GM18909 (cell line): ENCODE data around the gene MPP2.
A peak's percentile ranks its signal among the peaks of the same experiment; 100 is the strongest.
"Not testable (repeated sequence)": the region's sequence is repeated elsewhere in the genome, so short reads cannot be mapped to it uniquely, and the experiment has no call there.

ENCODE experiments used
- ATAC-seq: cut with Tn5 transposase; IDR thresholded peaks from one replicate; pipeline ENCODE4 v1.9.1; 2021; ENCODE audit warnings: mild to moderate bottlenecking; ENCODE audit not compliant: unreplicated experiment, poor library complexity

Gene MPP2

DNA sequence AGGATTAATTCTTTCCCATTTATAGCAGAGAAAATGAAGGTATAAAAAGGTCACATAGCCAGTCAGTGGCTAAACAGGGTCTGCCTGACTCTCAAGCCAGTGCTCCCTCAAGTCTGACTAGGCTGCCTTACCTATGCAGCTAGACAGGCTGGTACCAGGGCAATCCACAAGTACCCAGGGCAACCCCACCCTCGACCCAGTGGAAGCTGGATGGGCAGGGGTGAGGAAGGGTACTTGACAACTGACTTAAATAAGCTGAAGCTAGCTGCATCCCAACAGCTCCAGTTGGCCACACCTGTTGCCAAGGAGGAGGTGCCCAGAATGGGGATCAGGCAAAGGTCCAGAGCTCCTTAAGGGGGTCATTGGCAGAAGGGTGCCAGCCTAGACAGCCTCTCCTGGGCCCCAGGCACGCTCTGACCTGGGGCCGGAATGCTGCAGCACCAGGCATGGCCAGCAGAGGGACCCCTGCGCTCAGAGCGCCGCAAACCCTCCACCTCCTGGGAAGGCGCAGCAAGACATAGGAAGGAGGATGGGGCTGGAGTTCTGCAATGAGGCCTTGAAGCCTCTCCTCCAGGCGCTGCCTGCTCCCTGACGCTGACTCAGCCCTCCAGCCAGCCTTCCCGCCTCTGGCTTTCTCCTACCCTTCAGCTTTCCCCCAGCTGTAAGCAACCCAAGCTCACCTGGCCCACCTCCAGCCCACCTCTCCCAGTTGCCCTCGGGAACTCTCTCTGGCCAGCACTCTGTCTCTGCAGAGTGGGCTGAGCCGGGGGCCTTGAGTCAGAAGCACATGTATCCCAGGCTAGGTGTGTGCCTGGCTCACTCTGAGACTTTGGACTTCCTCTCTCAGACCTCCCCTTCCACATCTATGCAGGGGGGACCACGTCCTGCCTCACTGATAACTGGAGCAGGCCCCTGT, 28.8 kb downstream of the MPP2 start:
- ATAC-seq = peak; percentile 47

DNA sequence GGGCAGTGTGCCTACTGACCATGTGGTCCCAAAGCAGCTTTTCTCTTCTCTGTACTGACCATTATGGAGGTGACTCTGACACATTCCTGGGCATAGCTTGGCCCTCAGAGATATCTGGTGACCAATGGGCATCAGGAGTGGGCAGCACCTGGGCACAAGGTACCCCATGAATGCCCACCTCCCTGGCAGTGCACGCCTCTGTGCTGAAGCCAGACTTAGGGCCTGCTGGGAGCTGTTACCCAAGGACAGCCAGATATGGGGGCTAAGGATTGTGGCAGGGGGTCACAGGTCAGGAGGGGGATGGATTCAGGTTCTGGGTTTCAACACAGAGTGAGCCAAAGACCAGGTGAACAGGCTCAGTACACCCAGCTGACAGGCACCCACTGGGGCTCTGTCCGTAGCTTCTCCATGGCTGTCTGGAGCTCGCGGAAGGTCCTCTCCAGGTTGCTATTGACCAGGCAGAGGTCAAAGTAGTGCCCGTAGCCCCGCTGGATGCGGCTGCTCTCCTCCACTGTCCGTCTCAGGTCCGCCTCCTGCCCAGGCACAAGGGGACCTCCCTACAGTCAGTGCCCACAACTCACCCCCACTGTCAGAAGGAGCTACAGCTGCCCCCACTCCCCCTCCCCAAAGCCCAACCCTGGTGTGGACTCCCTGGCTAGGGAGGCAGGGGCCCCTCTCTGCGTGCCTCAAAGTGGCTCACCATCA, 29.7 kb downstream of the MPP2 start:
- ATAC-seq = no peak

DNA sequence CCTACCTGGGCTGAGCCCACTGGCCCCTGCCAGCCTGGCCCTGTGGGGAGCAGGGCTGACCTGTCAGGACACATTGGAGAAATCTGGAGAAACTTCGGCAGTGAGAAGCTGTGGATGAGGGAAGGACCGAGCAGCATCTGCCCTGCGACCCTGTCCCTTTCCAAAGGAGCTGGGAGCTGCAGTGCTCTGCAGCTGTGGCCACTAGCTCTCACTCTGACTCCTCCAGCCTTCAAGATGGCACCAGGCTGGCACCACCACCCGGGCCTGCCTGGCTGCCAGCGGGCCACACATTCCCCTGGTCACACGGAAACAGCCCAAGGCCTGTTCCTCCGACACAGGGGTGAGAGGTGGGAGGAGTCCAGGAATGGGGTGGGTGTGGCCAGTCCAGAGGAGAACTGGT, 30.3 kb downstream of the MPP2 start:
- ATAC-seq = no peak

DNA sequence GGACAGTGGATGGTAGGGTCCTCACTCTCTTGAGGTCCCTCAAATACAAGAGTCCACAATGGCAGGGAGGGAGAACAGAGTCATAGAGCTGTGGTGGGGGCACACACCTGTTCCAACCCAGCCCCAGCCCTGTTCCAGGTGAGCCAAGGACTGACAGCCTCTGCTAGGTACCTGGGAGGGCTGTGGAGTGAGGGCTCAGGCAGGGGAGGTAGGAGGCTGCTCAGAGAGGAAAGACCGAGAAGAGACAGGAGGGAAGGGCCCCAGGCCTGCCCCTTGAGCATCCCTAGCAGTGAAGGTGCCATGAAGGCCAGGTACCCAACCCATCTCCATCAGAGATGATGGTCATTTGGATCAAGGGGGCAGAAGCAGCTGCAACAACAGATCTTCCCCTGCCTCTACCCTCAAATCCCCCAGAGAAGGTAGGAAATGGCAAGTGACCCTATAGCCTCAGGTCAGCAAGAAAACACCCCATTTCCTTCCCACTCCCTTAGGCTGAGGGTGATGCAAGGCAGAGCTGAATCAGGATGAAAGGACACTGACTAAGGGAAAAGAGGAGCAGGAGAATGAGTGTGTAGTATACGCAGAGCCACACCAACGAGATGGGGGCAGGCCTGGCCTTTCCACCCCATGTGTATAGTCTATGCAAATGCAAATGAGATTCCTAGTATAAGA, 31.7 kb downstream of the MPP2 start:
- ATAC-seq = no peak

DNA sequence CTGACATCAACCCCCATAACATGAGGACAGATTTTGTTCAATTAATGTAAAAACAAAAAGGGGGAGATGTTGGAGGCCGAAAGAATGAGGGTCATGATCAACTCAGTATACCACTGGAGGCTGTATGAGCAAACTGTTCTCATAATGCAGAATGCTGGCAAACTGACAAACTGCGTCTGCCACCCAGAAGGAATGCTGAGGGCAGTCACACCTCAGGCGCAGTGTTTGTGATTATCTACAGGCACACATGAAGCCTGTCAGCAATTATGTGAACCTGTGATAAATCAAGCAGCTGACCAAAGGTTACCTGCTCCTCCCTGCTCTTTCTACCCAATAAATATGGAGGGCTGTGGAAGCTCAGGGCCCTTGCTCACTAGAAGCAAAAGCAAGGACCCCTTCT, 33.0 kb downstream of the MPP2 start:
- no peak for ATAC-seq

DNA sequence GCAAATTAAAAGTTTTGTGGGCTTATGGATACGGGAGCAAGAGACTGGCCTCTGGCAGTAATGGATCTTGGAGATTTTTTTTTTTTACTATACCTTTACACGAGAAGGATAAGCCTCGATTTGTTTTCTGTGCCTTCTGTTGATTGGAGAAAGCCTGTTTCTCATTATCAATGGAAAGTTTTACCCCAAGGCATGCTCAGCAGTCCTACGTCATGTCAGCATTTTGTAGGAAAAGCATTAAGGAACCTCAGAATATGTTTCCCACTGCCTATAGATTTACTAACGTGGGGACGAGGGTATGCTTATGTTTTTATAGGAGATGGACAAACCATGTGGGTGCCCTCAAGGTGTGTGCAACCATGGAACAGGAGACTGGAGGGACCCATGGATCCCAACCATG, 33.5 kb downstream of the MPP2 start:
- no peak for ATAC-seq

DNA sequence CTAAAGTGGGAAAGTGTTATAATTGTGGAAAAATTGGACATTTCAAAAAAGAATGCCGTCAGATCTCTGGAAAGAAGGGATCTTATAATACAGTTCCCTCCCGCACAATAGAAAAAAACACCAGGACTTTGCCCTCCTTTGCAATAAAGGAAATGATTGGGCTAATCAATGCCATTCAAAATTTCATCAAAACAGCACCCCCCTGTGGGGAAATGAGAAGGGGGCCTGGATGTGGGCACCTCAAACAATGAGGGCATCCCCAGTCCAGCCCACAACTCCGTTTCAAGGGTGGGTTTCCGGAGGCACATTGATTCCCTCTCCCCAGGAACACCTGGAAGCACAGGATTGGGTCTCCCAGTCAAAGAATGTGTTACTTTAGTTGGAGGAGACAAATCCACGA, 34.2 kb downstream of the MPP2 start:
- ATAC-seq = no peak

DNA sequence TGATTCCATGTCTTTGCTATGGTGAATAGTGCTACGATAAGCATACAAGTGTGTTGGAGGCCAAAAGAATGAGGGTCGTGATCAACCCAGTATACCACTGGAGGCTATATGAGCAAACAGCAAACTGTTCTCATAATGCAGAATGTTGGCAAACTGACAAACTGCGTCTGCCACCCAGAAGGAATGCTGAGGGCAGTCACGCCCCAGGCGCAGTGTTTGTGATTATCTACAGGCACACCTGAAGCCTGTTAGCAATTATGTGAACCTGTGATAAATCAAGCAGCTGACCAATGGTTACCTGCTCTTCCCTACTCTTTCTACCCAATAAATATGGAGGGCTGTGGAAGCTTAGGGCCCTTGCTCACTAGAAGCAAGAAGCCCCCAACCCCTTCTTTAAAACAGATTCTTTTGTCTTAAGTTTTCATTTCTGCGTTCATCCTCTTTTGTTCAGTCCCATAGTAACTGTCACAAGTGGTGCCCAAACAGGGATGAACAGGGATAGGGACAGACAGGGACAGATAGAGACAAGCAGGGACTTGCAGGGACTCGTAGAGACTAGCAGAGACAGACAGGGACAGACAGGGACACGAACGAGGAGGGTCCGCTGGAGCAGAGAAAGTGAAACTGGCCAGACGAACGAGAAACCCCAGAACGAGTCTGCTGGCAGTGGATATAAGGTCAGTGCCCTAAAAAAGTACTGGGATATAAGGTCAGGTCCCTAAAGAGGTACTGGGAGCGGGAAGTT, 35.2 kb downstream of the MPP2 start:
- no peak for ATAC-seq

DNA sequence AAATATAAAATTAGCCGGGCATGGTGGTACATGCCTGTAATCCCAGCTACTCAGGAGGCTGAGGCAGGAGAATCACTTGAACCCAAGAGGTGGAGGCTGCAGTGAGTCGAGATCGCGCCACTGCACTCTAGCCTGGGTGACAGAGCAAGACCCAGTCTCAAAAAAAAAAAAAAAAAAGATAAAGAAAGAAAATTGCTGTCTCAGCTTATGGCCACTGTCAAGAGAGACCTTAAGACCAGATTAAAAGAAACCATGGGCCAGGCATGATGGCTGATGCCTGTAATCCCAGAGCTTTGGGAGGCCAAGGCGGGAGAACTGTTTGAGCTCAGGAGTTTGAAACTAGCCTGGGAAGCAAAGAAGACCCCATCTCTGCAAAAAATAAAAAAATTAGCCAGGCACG, 38.3 kb downstream of the MPP2 start:
- ATAC-seq = not testable (repeated sequence)

DNA sequence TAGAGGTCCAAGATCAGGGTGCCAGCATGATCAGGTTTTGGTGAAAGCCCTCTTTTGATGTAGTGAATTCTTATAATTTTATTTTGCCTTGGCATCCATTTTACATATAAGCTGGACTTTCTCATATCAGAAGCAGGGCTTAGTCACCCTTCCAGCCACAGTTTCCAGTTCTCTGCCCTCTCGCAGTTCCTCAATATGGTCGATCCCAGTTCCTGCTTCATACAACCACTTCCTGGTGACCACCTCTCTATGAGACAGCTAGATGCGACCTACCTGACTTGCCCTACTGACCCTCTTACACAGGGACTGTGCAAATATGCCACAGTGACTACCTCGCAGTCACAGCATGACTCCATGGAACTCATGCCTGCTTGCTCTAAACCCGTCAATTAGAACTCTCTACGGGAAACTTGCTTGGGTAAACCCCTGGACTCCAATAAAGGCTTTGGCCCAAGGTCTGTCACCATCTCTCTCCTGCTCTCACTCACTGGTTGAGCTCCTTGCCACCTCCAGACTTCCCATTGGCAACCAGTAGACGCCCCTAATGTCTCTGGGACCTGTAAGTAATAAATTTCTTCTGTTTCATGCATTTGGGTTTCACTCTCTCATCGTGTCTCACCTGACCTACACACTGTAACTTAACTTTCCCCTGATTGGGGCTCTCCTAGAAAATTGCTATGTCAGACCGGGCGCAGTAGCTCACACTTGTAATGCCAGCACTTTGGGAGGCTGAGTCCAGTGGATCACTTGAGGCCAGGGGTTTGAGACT, 38.9 kb downstream of the MPP2 start:
- no peak for ATAC-seq

DNA sequence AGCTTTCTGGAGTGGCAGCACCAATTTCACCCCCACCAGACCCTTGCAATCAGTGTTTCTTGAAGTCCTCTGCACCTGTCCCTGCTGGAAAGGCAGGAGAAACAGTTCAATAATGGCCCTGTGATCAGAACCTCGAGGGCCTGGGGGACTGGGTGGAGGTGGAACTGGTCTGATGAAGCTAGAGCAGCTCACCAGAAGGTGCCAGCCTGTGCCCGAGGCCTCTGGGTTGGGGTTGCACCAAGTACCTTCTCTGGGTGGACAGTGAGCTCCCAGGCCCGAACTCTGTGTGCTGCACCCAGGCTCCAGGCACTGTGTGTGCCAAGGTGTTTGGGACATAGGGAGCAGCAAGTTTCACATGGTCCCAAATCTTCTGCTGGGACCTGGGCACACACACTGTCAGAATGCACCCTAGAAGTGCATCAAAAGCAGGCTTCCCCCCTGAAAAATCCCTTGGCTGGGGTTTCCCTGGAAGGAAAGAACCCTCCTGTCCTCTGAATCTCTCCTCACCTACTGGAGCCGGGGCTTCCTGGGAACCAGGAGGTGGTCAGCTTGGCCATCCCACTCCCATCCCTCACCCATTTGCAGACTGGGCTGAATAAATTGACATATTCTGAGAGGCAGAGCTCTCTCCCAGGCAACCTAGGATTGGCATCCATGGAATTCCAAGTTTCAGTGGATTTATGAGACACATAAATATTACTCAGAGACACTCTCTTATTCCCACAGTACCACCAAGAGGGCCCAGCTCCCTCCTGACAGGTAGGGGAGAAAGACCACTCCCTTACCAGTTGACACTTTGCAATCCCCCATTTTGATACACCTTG, 43.0 kb downstream of the MPP2 start:
- no peak for ATAC-seq

DNA sequence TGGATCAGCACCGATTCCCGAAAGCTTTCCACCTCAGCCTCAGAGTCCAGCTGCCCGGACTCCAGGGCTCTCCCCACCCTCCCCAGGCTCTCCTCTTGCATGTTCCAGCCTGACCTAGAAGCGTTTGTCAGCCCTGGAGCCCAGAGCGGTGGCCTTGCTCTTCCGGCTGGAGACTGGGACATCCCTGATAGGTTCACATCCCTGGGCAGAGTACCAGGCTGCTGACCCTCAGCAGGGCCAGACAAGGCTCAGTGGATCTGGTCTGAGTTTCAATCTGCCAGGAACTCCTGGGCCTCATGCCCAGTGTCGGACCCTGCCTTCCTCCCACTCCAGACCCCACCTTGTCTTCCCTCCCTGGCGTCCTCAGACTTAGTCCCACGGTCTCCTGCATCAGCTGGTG, 45.4 kb downstream of the MPP2 start:
- ATAC-seq = no peak

DNA sequence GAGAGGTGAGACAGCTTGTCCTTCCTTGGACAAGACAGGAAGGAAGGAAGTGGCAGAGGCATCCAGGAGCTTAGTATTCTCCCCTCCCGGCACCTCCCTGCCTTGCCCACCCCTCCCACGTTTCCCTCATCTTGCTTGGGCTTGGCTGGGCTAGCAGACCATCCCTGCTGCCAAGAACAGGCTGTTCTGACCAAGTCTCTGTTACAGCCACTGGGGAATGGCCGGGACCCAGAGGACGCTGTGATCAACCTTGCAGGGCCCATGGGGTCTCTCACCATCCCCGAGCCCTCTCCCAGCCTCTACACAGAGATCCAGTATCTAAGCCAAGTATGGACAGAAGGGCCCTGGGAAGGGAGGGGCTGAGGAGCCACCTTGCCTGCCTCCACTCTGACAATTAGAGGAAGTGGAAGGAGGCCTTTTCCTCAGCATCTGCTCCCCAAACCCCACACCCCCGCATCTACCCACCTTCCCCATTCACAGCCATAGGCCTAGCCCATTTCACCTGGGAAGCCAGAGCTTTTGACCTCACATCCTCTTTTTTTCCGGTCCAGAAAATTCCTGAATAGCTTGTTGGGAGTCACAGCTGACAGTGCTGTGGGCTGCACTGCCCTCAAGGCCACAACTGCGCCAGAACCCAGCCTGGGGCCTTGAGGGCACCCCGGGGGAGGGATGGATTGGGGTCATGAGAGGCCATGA, 46.3 kb downstream of the MPP2 start:
- no peak for ATAC-seq

DNA sequence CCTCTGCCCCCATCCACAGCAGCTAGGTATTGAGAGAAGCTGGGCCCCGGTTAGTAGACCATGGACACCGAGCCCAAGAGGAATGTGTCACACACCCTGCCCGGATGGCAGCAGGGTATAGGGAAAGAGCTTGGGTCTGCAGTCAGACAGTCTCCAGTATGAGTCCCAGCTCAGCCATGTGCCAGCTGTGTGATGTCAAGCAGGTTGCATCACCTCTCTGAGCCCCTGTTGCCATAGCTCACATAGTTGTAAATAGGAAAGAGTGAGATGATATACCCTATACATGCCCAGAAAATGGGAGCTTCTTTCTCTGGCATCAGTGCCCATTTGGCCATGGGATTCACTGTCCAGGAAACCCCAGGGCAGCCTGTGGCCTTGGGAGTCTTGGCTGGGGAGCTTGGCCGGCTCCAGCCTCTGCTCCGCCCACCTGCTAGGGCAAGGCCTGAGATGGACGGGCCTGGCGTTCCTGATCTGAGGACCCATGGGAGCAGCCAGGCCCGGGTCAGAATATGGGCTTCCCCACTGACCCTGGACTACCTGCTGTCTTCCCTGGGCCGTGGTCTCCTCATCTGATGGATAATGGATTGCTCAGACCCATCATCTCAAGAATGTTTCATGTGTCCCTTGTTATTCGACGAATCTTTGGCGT, 47.1 kb downstream of the MPP2 start:
- no peak for ATAC-seq

DNA sequence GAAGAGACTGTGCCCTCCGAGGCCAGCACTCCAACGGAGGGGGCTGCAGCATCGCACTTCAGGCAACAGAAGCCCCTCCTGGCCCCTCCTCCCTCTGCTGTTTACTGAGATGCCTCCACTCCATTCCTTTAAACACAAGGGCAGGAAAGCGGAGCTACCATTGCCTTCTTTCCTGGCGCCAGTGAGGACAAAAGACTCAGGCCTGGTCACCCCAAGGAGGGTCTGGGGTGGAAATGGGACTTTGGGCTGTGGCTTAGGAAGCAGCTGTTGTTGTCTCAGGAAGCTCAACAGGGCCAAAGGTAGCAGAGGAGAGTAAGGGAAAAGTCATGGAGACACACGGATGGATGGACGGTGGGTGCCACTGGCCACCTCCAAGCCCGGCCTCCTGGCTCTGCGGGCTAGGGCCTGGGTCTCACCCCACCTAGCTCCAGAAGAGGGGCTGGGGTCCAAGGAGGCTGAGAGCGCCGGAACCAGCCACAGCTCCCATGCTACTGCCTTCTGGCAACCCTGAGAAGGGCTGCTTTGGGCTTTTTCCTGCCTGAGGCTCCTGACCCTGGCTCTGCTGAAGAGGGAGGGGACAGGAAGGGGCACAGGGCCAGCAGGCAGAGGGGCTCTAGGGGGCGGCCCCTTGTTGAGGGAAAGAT, 49.3 kb downstream of the MPP2 start:
- no peak for ATAC-seq

DNA sequence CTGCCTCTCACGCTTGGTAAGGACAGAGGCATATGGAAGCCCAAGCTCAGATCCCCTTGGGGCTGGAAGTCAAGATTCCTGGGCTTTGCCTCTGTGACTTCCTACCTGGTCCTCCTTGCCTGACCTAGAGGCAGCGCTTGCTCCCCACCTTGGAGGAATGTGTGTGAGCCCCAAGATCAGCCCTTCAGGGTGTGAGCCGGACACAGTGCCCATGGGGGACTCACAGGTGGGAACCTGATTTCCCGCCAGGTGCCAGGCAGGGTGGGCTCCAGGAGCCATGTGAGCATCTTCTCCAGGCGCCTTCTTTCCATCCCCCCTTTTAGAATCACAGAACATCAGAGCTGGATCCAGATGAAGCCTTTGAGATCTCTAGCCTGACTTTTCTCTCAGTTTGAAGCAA, 50.2 kb downstream of the MPP2 start:
- no peak for ATAC-seq

DNA sequence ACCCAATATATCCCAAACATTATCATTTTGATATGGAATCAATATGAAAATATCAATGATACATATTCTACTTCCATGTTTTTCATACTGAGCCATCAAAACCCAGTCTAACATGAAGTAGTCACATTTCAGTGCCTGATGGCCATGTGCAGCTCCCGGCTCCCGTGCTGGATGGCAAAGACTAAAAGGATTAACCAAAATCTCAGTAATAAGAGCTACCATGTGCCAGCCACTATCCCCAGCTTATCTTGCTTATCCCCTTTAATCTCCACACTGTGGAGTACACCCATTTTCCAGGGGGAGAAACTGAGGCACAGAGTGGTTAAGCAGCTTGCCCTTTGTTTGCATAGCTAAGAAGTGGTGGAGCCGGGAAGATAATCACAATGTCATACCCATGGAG, 51.2 kb downstream of the MPP2 start:
- ATAC-seq = no peak
